Suppressor macrophage treated with lipopolysaccharide for 1 hour (primary cell): ENCODE measurements around the gene FTCD.

Experiments used
- DNase-seq, 3 donors: peaks; one replicate each; pipeline ENCODE4 v3.0.0-alpha.2; 2020 to 2022

The FTCD gene

GRCh38 chr21:46136739-46137349 lies 18.5 kb downstream of the FTCD start:
- no peak for DNase-seq

- DNase-seq: no peak
Observed at GRCh38 chr21:46135782-46136395, 19.5 kb downstream of the FTCD start.

DNA sequence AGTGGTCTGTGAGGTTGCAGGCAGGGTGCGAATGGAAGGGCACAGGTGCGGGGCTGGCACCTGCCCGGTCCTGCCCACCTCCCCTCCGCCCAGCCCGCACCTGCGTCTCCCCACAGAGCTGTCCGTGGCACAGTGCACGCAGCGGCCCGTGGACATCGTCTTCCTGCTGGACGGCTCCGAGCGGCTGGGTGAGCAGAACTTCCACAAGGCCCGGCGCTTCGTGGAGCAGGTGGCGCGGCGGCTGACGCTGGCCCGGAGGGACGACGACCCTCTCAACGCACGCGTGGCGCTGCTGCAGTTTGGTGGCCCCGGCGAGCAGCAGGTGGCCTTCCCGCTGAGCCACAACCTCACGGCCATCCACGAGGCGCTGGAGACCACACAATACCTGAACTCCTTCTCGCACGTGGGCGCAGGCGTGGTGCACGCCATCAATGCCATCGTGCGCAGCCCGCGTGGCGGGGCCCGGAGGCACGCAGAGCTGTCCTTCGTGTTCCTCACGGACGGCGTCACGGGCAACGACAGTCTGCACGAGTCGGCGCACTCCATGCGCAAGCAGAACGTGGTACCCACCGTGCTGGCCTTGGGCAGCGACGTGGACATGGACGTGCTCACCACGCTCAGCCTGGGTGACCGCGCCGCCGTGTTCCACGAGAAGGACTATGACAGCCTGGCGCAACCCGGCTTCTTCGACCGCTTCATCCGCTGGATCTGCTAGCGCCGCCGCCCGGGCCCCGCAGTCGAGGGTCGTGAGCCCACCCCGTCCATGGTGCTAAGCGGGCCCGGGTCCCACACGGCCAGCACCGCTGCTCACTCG lies 23.3 kb downstream of the FTCD start:
- DNase-seq: no peak

DNA sequence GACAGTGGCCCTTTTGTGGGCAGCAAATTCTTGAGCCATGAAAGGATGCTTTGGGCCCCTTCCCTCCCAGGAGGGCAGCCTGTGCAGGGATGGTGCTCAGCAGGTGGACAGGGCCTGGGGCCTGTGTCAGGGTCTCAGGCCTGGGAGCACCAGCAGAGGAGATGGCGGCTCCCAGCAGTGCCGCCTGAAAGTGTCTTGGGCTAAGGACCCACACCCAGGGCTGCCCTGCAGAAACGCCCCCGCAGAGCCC lies 23.9 kb downstream of the FTCD start:
- no peak for DNase-seq

- no peak for DNase-seq
Observed at GRCh38 chr21:46130831-46131587, 24.4 kb downstream of the FTCD start.

DNA sequence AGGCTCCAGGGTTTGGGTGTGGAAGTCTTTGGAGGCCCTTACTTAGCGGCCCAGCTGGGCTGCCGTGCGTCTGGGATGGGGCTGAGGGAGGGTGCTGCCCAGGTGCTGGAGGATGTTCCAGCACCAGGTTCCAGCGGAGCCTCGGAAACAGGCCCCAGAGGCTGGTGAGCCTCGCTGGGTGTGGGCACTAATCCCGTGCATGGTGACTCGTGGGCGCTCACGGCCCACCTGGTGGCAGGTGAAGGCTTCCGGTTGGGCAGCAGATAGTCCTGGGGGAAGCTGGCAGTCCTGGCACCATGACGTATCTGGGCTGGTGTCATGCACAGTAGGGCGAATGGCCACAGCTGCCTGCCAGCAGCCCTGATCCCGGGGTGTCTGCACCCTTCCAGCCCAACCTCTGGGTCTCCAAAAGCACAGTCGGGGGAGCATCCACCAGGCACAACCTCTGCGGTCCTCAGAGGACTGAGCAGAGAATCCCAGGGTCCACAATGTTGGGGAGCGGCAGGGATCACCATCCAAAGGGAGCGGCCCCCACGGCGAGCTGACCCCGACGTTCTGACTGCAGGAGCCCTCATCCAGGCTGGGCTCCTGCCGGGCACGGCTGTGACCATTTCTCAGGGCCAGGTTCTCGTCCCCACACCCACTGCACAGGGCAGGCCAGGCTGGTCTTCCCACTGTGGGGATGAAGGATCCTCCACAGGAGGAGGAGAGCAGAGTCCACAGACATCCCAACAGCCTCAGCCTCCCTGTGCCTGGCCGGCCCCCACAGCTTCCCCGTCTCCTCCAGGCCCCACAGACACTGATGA lies 25.3 kb downstream of the FTCD start:
- no peak for DNase-seq

DNA sequence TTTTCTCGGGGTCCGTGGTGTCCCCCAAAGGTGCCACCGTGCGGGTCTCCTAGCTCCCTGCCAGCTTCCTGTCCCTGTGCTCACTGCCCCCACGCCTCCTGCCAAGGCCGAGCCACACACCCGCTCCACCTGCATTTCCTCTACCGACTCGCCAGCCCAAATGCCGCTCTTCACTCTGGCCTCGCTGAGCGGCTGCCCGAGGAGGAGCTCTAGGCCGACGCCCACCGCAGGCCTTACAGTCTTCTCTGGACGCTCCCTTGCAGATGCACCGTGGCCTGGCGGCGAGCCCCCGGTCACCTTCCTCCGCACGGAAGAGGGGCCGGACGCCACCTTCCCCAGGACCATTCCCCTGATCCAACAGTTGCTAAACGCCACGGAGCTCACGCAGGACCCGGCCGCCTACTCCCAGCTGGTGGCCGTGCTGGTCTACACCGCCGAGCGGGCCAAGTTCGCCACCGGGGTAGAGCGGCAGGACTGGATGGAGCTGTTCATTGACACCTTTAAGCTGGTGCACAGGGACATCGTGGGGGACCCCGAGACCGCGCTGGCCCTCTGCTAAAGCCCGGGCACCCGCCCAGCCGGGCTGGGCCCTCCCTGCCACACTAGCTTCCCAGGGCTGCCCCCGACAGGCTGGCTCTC lies 26.3 kb downstream of the FTCD start:
- no peak for DNase-seq

GRCh38 chr21:46128106-46128932 lies 27.1 kb downstream of the FTCD start:
- DNase-seq: no peak

DNA sequence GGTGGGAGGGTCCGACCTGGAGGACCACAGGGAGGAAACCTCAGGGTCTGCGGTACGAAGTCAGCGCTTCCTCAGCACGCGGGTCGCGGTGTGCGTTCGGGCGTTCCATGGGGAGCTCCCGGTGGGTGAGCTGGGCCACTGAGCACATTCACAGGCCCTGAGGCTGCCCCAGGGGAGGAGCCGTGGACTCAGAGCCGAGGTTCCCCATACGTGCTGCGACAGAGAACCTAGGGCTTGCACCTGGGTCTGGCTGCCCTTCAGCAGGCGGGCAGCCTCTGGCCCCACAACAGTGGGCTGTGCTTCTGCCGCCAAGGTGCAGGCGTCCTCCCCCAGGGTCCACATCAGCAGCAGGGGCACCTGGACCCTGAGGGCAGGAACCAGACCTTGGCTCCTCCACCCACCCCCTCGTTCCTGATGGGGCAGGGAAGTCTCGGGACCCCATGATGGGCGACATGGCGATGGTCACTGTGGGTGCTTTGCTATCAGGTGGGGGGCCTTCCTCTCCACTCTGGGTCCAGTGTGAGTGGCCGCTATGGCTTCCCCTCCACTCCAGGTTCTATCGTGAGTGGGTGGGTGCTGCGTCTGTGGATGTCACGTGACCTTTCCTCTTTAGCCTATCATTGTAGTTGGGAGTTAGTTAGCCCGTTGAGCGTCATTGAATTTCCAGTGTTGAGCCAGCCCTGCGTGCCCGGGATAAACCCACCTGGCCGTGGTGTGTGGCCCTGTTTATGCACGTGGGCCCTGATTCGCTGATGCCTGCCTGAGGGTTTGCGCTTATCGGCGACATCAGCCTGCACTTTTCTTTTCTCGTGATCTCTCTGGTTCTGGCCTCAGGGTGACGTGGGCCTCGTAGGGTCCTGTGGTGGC lies 27.9 kb downstream of the FTCD start:
- no peak for DNase-seq

GRCh38 chr21:46126309-46127238 lies 28.8 kb downstream of the FTCD start:
- no peak for DNase-seq

GRCh38 chr21:46125846-46126301 lies 29.5 kb downstream of the FTCD start:
- no peak for DNase-seq

GRCh38 chr21:46124926-46125845 lies 30.2 kb downstream of the FTCD start:
- DNase-seq: no peak

- no peak for DNase-seq
Observed at GRCh38 chr21:46124083-46124925, 31.1 kb downstream of the FTCD start.

DNA sequence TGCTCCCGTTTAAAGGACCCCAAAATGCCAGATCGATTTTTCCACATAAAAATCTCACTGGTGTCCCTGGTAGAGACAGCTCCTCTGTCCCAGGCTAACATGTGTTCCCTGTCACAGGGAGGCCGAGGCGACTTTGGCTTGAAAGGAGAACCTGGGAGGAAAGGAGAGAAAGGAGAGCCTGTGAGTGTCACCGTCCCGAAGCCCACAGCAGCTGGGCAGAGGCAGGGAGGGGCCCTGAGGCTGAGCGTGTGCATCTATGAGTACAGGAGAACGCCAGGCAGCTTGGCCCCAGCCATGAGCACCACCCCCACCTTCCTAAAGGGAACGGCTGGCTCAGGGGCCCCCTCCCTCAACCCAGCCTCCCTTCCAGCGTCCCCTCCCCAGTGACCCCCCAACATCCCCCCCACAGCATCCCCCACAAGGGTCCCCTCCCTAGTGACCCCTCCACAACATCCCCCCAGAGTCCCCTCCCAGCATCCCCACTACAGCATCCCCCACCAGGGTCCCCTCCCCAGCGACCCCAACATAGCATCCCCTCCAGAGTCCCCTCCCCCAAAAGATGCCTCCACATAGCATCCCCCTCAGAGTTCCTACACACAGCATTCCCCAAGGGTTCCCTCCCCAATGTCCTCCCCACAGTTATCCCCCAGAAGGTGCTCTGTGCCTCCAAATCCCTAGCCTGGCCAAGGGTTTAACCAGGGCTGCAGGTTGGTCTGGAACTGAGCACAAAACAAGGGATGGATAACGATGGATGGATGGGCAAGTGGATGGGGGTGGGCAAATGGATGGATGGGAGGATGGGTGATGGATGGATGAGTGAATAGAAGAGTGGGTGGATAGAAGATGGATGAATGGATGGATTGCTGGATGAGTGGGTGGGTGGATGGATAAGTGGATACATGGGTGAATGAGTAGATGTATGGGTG lies 32.4 kb downstream of the FTCD start:
- DNase-seq: no peak

GRCh38 chr21:46122237-46122671 lies 33.1 kb downstream of the FTCD start:
- DNase-seq: no peak
